Neural cell (in vitro differentiated cells): ENCODE results near the gene PAX6. TPM values are rescaled to one million over a fixed set of nuclear protein-coding genes. Genes with fewer than 3 reads are reported as not detected.
"Not testable (repeated sequence)": the region's sequence is repeated elsewhere in the genome, so short reads cannot be mapped to it uniquely, and the experiment has no call there.

Experiments used
- H2AFZ ChIP-seq: fragments of 200-600, 300-800 bp; sonication (generic), shearing (Covaris generic); 2 replicates; pipeline ENCODE4 v1.6.0; 2014; ENCODE audit warnings: low read depth, mild to moderate bottlenecking, antibody characterized with exemption, low read length, moderate library complexity
- H3F3A ChIP-seq: fragments of 200-600 bp; shearing (Covaris generic); 2 replicates; pipeline ENCODE4 v1.6.1; 2016; ENCODE audit warnings: mild to moderate bottlenecking, moderate library complexity, mixed read lengths, antibody characterized with exemption, low read length; ENCODE audit not compliant: insufficient read depth, poor library complexity, severe bottlenecking
- H3K27ac ChIP-seq: fragments of 200-600, 300-800 bp; sonication (generic), shearing (Covaris generic); 2 replicates; pipeline ENCODE4 v1.5.1; 2014; ENCODE audit warnings: mild to moderate bottlenecking, low read length, moderate library complexity
- H3K27me3 ChIP-seq: fragments of 300-800, 200-600 bp; sonication (generic), shearing (Covaris generic); 2 replicates; pipeline ENCODE4 v1.6.0; 2014; ENCODE audit warnings: mild to moderate bottlenecking, low read depth, low read length, moderate library complexity; ENCODE audit not compliant: insufficient read depth
- H3K36me3 ChIP-seq: fragments of 300-800, 200-600 bp; sonication (generic), shearing (Covaris generic); 2 replicates; pipeline ENCODE4 v1.5.1; 2014; ENCODE audit warnings: mild to moderate bottlenecking, antibody characterized with exemption, low read length, moderate library complexity; ENCODE audit not compliant: insufficient read depth
- H3K4me2 ChIP-seq: fragments of 300-800, 200-600 bp; sonication (generic), shearing (Covaris generic); 2 replicates; pipeline ENCODE4 v1.6.0; 2014; ENCODE audit warnings: mild to moderate bottlenecking, low read length
- H3K4me3 ChIP-seq: fragments of 300-800, 200-600 bp; sonication (generic), shearing (Covaris generic); 2 replicates; pipeline ENCODE4 v1.5.1; 2014; ENCODE audit warnings: mild to moderate bottlenecking, low read length, moderate library complexity
- H3K79me2 ChIP-seq: fragments of 200-600 bp; shearing (Covaris generic); replicated peaks from 2 replicates; pipeline ENCODE4 v1.6.0; 2014; ENCODE audit warnings: mild to moderate bottlenecking, low read length, moderate library complexity; ENCODE audit not compliant: insufficient read depth
- H3K9ac ChIP-seq: fragments of 300-800, 200-600 bp; sonication (generic), shearing (Covaris generic); 2 replicates; pipeline ENCODE4 v1.6.1; 2016; ENCODE audit warnings: mild to moderate bottlenecking, low read length, mixed read lengths
- H3K9me2 ChIP-seq: fragments of 200-600 bp; shearing (Covaris generic); 2 replicates; pipeline ENCODE4 v1.6.1; 2016; ENCODE audit warnings: mild to moderate bottlenecking, low read length, mixed read lengths; ENCODE audit not compliant: insufficient read depth
- H3K9me3 ChIP-seq: fragments of 200-600, 300-800 bp; sonication (generic), shearing (Covaris generic); 2 replicates; pipeline ENCODE4 v1.6.1; 2016; ENCODE audit warnings: mild to moderate bottlenecking, mixed run types, low read length, moderate library complexity, mixed read lengths
- H4K20me1 ChIP-seq: fragments of 200-600 bp; shearing (Covaris generic); 2 replicates; pipeline ENCODE4 v1.6.1; 2016; ENCODE audit warnings: mild to moderate bottlenecking, mixed run types; ENCODE audit not compliant: insufficient read depth
- EP300 ChIP-seq: fragments of 450-650 bp; conservative IDR thresholded peaks from 2 replicates; pipeline ENCODE4 v1.6.1; 2014; ENCODE audit warnings: antibody characterized with exemption, mild to moderate bottlenecking, moderate library complexity; ENCODE audit not compliant: poor library complexity, severe bottlenecking
- EZH2 ChIP-seq: fragments of 200-600, 300-800 bp; shearing (Covaris generic), sonication (generic); IDR thresholded peaks from 2 replicates; pipeline ENCODE4 v1.6.1; 2014; ENCODE audit warnings: antibody characterized with exemption, low read length, borderline replicate concordance, mild to moderate bottlenecking; ENCODE audit not compliant: insufficient read depth, poor library complexity, severe bottlenecking
- MXI1 ChIP-seq: fragments of 450-650 bp; conservative IDR thresholded peaks from 2 replicates; pipeline ENCODE4 v1.6.1; 2014; ENCODE audit warnings: antibody characterized with exemption, mild to moderate bottlenecking; ENCODE audit not compliant: poor library complexity, severe bottlenecking
- POLR2AphosphoS5 ChIP-seq: IDR thresholded peaks from 2 replicates; pipeline ENCODE4 v1.6.1; 2012
- RAD21 ChIP-seq: fragments of 450-650 bp; conservative IDR thresholded peaks from 2 replicates; pipeline ENCODE4 v1.6.1; 2014; ENCODE audit warnings: antibody characterized with exemption, mild to moderate bottlenecking, moderate library complexity
- SMC3 ChIP-seq: fragments of 450-650 bp; conservative IDR thresholded peaks from 2 replicates; pipeline ENCODE4 v1.6.1; 2014; ENCODE audit warnings: antibody characterized with exemption, mild to moderate bottlenecking, moderate library complexity; ENCODE audit not compliant: poor library complexity
- TAF1 ChIP-seq: IDR thresholded peaks from 2 replicates; pipeline ENCODE4 v1.6.1; 2012; ENCODE audit warnings: low read depth
- polyA plus RNA-seq: library from polyadenylated mRNA; depleted of rRNA; stranded (reverse); fragments of >200 nt; gene quantifications from 2 replicates; pipeline ENCODE4 v1.2.3, GENCODE V29; 2014
- TF ChIP-seq, protein P1 (sequence below): fragments of 450-650 bp; IDR thresholded peaks from 2 replicates; pipeline ENCODE4 v1.5.1; 2014; ENCODE audit warnings: antibody characterized with exemption, mild to moderate bottlenecking, moderate library complexity; ENCODE audit not compliant: poor library complexity, severe bottlenecking
- TF ChIP-seq, protein P2 (sequence below): IDR thresholded peaks from 2 replicates; pipeline ENCODE4 v1.6.1; 2012; ENCODE audit warnings: borderline replicate concordance

Gene PAX6
- polyA plus RNA-seq, 1 donor from 2014 or later: 74.7 TPM

DNA sequence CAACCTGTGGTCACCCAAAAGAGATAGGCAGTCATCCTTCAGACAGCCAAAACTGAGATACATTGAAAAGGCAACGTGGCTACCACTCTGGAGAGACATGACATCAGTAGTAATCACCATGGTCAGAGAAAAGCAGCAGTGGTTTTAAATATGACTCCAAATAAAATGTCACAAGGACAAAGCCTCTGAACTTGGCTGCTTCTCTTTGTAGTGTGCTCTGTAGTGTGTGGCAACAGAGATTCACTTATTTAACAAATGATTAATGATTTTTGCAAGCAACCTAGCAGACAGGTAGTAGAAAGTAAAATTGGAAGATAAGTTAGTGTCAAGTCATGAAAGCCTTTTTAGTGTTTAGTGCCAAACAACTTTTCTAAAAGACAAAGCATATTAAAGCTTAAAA is 63.5 kb downstream of the PAX6 start:
- Histone ChIP-seq H3K27ac (no peak overlapping the region), H3K9me3 (no peaks in the 10 kb centered on the region), H4K20me1 (no peaks in the 10 kb centered on the region), H3K79me2 (no peaks in the 10 kb centered on the region), H3F3A (no peaks in the 10 kb centered on the region), H2AFZ (no peak overlapping the region), H3K27me3 (no peaks in the 10 kb centered on the region), H3K4me3 (no peak overlapping the region), H3K9ac (no peak overlapping the region), H3K9me2 (no peaks in the 10 kb centered on the region), H3K4me2 (no peak overlapping the region), H3K36me3 (no peaks in the 10 kb centered on the region)
- TF ChIP-seq RAD21: no peak
- no peak for TF ChIP-seq POLR2AphosphoS5
- TF ChIP-seq TAF1: no peak
- TF ChIP-seq, protein P1, sequence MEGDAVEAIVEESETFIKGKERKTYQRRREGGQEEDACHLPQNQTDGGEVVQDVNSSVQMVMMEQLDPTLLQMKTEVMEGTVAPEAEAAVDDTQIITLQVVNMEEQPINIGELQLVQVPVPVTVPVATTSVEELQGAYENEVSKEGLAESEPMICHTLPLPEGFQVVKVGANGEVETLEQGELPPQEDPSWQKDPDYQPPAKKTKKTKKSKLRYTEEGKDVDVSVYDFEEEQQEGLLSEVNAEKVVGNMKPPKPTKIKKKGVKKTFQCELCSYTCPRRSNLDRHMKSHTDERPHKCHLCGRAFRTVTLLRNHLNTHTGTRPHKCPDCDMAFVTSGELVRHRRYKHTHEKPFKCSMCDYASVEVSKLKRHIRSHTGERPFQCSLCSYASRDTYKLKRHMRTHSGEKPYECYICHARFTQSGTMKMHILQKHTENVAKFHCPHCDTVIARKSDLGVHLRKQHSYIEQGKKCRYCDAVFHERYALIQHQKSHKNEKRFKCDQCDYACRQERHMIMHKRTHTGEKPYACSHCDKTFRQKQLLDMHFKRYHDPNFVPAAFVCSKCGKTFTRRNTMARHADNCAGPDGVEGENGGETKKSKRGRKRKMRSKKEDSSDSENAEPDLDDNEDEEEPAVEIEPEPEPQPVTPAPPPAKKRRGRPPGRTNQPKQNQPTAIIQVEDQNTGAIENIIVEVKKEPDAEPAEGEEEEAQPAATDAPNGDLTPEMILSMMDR: no peak
- TF ChIP-seq EZH2: no peak
- TF ChIP-seq, protein P2, sequence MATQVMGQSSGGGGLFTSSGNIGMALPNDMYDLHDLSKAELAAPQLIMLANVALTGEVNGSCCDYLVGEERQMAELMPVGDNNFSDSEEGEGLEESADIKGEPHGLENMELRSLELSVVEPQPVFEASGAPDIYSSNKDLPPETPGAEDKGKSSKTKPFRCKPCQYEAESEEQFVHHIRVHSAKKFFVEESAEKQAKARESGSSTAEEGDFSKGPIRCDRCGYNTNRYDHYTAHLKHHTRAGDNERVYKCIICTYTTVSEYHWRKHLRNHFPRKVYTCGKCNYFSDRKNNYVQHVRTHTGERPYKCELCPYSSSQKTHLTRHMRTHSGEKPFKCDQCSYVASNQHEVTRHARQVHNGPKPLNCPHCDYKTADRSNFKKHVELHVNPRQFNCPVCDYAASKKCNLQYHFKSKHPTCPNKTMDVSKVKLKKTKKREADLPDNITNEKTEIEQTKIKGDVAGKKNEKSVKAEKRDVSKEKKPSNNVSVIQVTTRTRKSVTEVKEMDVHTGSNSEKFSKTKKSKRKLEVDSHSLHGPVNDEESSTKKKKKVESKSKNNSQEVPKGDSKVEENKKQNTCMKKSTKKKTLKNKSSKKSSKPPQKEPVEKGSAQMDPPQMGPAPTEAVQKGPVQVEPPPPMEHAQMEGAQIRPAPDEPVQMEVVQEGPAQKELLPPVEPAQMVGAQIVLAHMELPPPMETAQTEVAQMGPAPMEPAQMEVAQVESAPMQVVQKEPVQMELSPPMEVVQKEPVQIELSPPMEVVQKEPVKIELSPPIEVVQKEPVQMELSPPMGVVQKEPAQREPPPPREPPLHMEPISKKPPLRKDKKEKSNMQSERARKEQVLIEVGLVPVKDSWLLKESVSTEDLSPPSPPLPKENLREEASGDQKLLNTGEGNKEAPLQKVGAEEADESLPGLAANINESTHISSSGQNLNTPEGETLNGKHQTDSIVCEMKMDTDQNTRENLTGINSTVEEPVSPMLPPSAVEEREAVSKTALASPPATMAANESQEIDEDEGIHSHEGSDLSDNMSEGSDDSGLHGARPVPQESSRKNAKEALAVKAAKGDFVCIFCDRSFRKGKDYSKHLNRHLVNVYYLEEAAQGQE: no peak
- no peak for TF ChIP-seq EP300
- no peak for TF ChIP-seq MXI1
- TF ChIP-seq SMC3: no peak

DNA sequence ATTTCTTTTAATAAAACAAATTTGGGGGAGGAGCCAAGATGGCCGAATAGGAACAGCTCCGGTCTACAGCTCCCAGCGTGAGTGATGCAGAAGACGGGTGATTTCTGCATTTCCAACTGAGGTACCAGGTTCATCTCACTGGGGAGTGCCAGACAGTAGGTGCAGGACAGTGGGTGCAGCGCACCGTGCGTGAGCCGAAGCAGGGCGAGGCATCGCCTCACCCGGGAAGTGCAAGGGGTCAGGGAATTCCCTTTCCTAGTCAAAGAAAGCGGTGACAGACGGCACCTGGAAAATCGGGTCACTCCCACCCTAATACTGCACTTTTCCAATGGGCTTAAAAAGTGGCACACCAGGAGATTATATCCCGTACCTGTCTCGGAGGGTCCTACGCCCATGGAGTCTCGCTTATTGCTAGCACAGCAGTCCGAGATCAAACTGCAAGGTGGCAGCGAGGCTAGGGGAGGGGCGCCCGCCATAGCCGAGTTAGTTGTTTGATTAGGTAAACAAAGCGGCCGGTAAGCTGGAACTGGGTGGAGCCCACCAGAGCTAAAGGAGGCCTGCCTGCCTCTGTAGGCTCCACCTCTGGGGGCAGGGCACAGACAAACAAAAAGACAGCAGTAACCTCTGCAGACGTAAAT is 70.3 kb downstream of the PAX6 start:
- H3K27ac ChIP-seq, H2AFZ ChIP-seq, H3K9ac ChIP-seq, H3K4me3 ChIP-seq, H3F3A ChIP-seq, H4K20me1 ChIP-seq, H3K9me2 ChIP-seq, H3K9me3 ChIP-seq, H3K27me3 ChIP-seq, H3K79me2 ChIP-seq, H3K4me2 ChIP-seq, H3K36me3 ChIP-seq: not testable (repeated sequence)

DNA sequence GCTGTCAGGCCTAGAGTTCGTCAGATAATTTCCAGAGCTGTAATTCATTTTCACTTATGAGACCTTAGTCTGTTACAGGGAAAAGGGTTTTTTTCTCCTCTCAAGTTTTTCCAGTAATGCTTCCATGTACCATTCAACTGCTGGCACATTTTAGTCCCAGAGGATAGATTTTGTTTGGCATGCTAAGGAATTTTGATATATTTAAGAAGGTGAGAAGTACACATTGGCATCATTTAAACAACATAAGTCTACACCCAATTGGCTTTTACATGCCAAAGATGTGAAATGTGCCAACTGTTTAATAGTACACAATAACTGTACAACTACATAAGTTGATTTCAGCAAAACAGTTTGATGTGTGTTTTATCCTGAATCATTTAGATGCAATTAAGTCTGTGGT is 71.0 kb downstream of the PAX6 start:
- H3K9me3 ChIP-seq: no peaks in the 10 kb centered on the region
- no peak overlapping the region for H3K4me3 ChIP-seq
- no peak overlapping the region for H2AFZ ChIP-seq
- H4K20me1 ChIP-seq: no peaks in the 10 kb centered on the region
- no peaks in the 10 kb centered on the region for H3K79me2 ChIP-seq
- no peaks in the 10 kb centered on the region for H3K36me3 ChIP-seq
- no peak overlapping the region for H3K27ac ChIP-seq
- no peak overlapping the region for H3K9ac ChIP-seq
- TF ChIP-seq MXI1 (no peak), POLR2AphosphoS5 (no peak), SMC3 (no peak), EZH2 (no peak), TAF1 (no peak), RAD21 (no peak), EP300 (no peak)
- TF ChIP-seq, protein P2: no peak
- TF ChIP-seq, protein P1: no peak
- H3K4me2 ChIP-seq: no peak overlapping the region
- no peaks in the 10 kb centered on the region for H3F3A ChIP-seq
- H3K27me3 ChIP-seq: no peaks in the 10 kb centered on the region
- no peaks in the 10 kb centered on the region for H3K9me2 ChIP-seq
